ENCODE measurements around the gene ARHGEF38. TPM values are rescaled to one million over a fixed set of nuclear protein-coding genes. Genes with fewer than 3 reads are reported as not detected.

The ARHGEF38 gene
- total RNA-seq, 1 donor, result not detected

DNA sequence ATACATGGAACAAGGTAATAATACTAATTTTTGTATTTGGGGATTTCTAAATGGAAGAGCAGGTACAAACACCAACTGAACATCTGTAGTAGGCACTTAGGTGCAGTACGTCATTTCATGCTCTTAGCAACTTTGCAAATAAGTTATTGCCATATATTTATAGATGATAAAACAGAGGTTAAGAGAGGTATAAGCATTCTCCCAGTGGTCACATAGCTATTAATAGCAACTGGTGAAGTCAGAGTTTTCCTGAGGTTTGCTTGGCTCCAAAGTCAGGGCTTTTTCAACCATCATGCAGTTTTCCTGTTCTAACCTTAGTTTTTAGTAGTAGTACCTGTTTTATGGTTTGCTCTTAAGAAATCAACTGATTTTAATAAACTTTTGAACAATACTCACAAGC lies 10.9 kb downstream of the ARHGEF38 start:
- no peaks in the 10 kb centered on the region for H4K20me1 ChIP-seq (ENCODE audit: insufficient read depth, low read length)
- no peak overlapping the region for H3K27ac ChIP-seq (ENCODE audit: low read depth, low read length)
- no peaks in the 10 kb centered on the region for H3K4me1 ChIP-seq (ENCODE audit: insufficient read depth, low read length)
- H3K9me3 ChIP-seq (ENCODE audit: low read depth, low read length), result no peaks in the 10 kb centered on the region
- H3K79me2 ChIP-seq (ENCODE audit: insufficient read depth, low read length), result no peaks in the 10 kb centered on the region
- H2AFZ ChIP-seq (ENCODE audit: low read length), result no peak overlapping the region
- no peak for DNase-seq (ENCODE audit: insufficient read length, low spot score, missing footprints)
- no peak overlapping the region for H3K4me2 ChIP-seq (ENCODE audit: insufficient read depth, low read length)
- H3K4me3 ChIP-seq (ENCODE audit: insufficient read depth, low read length), result no peak overlapping the region
- no peaks in the 10 kb centered on the region for H3K27me3 ChIP-seq (ENCODE audit: insufficient read depth, low read length)
- TF ChIP-seq, protein P1, sequence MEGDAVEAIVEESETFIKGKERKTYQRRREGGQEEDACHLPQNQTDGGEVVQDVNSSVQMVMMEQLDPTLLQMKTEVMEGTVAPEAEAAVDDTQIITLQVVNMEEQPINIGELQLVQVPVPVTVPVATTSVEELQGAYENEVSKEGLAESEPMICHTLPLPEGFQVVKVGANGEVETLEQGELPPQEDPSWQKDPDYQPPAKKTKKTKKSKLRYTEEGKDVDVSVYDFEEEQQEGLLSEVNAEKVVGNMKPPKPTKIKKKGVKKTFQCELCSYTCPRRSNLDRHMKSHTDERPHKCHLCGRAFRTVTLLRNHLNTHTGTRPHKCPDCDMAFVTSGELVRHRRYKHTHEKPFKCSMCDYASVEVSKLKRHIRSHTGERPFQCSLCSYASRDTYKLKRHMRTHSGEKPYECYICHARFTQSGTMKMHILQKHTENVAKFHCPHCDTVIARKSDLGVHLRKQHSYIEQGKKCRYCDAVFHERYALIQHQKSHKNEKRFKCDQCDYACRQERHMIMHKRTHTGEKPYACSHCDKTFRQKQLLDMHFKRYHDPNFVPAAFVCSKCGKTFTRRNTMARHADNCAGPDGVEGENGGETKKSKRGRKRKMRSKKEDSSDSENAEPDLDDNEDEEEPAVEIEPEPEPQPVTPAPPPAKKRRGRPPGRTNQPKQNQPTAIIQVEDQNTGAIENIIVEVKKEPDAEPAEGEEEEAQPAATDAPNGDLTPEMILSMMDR (IDR thresholded peaks at IDR 0.05; ENCODE audit: extremely low read depth, low read depth, low read length), result no peak
- H3K36me3 ChIP-seq (ENCODE audit: insufficient read depth, low read length), result no peaks in the 10 kb centered on the region

DNA sequence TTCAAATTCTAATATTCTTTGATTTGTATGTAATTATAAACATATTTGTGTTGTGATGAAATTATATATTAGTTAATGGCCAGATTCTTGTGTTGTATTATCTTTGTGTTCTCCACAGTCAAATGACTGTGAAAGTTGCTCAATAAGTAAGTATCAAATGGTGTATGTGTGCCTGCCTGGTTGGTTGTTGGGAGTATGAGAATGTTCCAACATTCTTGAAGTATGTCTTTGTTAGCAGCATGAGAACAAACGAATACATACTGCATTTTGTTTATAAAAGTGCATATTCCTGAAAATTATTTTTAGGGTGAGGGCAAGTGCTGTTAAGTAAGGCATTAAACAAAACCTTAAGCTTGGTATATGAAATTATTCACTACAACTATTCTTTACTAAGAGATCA lies 16.2 kb downstream of the ARHGEF38 start:
- no peaks in the 10 kb centered on the region for H4K20me1 ChIP-seq (ENCODE audit: insufficient read depth, low read length)
- H3K9me3 ChIP-seq (ENCODE audit: low read depth, low read length), result no peaks in the 10 kb centered on the region
- no peaks in the 10 kb centered on the region for H3K36me3 ChIP-seq (ENCODE audit: insufficient read depth, low read length)
- no peaks in the 10 kb centered on the region for H3K79me2 ChIP-seq (ENCODE audit: insufficient read depth, low read length)
- no peak overlapping the region for H3K4me2 ChIP-seq (ENCODE audit: insufficient read depth, low read length)
- DNase-seq (ENCODE audit: insufficient read length, low spot score, missing footprints), result no peak
- no peak overlapping the region for H3K27ac ChIP-seq (ENCODE audit: low read depth, low read length)
- H3K4me1 ChIP-seq (ENCODE audit: insufficient read depth, low read length), result no peaks in the 10 kb centered on the region
- H3K27me3 ChIP-seq (ENCODE audit: insufficient read depth, low read length), result no peaks in the 10 kb centered on the region
- H3K4me3 ChIP-seq (ENCODE audit: insufficient read depth, low read length), result no peak overlapping the region
- H2AFZ ChIP-seq (ENCODE audit: low read length), result no peak overlapping the region
- TF ChIP-seq, protein P1 (IDR thresholded peaks at IDR 0.05; ENCODE audit: extremely low read depth, low read depth, low read length), result no peak

DNA sequence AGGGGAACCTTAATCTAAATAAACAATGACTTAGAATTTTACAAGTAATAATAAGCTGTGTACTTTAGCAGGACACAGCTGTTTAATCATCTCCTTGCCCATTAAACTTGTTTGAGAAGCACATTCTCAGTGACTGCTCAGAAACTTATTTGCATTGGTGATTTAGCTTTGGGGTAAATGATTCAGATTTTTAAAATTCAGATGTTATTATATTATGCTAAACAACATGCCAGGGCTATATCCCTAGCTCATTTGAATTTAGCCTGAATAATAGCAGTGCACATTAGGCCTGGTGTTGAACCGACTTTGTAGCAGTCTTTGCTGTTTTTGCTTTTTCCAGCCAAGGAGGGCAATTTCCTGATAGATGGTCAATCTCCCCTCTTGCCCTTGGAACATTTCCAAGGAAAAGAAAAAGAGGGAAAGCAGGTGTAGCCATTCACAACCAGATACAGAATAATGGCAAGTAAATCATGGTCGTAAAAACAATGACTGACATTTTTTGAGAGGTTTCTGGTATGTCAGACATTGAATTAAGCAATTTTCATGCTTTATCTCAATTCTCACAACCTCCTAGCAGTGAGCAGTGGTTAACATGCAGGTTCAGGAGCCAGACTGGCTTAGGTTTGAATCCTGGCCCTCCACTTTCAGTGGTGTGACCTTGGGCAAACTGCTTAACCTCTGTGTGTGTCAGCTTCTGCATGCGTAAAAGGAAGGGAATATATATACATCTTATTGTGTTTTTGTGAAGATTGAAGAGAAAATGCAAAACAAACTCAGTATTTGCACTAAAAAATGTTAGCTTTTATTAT lies 16.8 kb downstream of the ARHGEF38 start:
- TF ChIP-seq, protein P1 (IDR thresholded peaks at IDR 0.05; ENCODE audit: extremely low read depth, low read depth, low read length), result no peak
- Histone ChIP-seq H3K4me1 (ENCODE audit: insufficient read depth, low read length) (no peaks in the 10 kb centered on the region), H3K27ac (ENCODE audit: low read depth, low read length) (no peak overlapping the region), H3K4me3 (ENCODE audit: insufficient read depth, low read length) (no peak overlapping the region), H3K9me3 (ENCODE audit: low read depth, low read length) (no peaks in the 10 kb centered on the region), H2AFZ (ENCODE audit: low read length) (no peak overlapping the region), H3K4me2 (ENCODE audit: insufficient read depth, low read length) (no peak overlapping the region), H3K36me3 (ENCODE audit: insufficient read depth, low read length) (no peaks in the 10 kb centered on the region), H3K27me3 (ENCODE audit: insufficient read depth, low read length) (no peaks in the 10 kb centered on the region), H3K79me2 (ENCODE audit: insufficient read depth, low read length) (no peaks in the 10 kb centered on the region), H4K20me1 (ENCODE audit: insufficient read depth, low read length) (no peaks in the 10 kb centered on the region)
- no peak for DNase-seq (ENCODE audit: insufficient read length, low spot score, missing footprints)

DNA sequence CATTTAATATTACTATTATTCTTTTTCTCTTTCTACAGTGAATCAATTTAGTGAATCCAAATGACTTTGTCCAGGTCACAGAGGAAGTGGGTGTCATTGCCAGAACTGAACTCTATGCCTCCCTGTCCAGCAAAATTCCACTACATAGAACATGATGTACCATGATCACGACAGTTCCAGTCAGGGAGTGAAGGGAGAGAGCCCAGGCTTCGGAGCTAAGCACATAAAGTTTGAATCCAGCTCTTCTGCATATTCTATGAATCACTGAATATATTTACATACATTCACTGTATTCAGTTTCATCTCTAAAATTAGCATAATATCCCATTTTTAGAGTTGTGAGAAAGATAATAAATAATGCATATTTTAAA lies 17.4 kb downstream of the ARHGEF38 start:
- Histone ChIP-seq H4K20me1 (ENCODE audit: insufficient read depth, low read length) (no peaks in the 10 kb centered on the region), H2AFZ (ENCODE audit: low read length) (no peak overlapping the region), H3K9me3 (ENCODE audit: low read depth, low read length) (no peaks in the 10 kb centered on the region), H3K27ac (ENCODE audit: low read depth, low read length) (no peak overlapping the region), H3K27me3 (ENCODE audit: insufficient read depth, low read length) (no peaks in the 10 kb centered on the region), H3K36me3 (ENCODE audit: insufficient read depth, low read length) (no peaks in the 10 kb centered on the region), H3K79me2 (ENCODE audit: insufficient read depth, low read length) (no peaks in the 10 kb centered on the region), H3K4me2 (ENCODE audit: insufficient read depth, low read length) (no peak overlapping the region), H3K4me3 (ENCODE audit: insufficient read depth, low read length) (no peak overlapping the region), H3K4me1 (ENCODE audit: insufficient read depth, low read length) (no peaks in the 10 kb centered on the region)
- TF ChIP-seq, protein P1 (IDR thresholded peaks at IDR 0.05; ENCODE audit: extremely low read depth, low read depth, low read length), result no peak
- no peak for DNase-seq (ENCODE audit: insufficient read length, low spot score, missing footprints)
